NCI-H2227 (cell line): Measurements from ENCODE around the gene DEFB123.
A peak's percentile ranks its signal among the peaks of the same experiment; 100 is the strongest.

Source experiments
- DNase-seq: peaks from one replicate; lab custom pipeline; 2025; ENCODE audit not compliant: unreplicated experiment; lab: John Stamatoyannopoulos, UW

The DEFB123 gene

GRCh38 chr20:31473331-31474096 lies 33.1 kb downstream of the DEFB123 start:
- DNase-seq = no peak

DNA sequence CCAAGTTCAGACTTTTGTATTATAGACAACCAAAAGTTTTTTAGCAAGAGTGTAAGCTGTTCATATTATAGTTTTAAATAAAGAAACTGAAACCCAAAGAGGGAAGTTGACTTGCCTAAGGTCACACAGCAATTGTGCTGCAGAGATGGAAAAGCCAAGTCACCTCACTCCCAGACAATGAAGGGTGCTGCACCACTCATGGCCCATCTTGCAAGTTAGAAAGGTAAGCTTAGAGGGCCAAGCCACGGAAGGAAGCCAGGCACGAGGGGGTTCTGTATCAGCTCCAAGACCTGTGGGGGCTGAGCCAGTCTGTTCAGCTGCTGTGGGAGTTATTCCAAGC lies 33.6 kb downstream of the DEFB123 start:
- no peak for DNase-seq

GRCh38 chr20:31474758-31475427 lies 34.5 kb downstream of the DEFB123 start, which contains the start of the genes DEFB124 and REM1:
DEFB124 (minus strand) TSS chr20:31475127; CDS start chr20:31473013, 2,114 bp downstream.
REM1 (plus strand) TSS chr20:31475288; CDS start chr20:31476446, 1,158 bp downstream.
- DNase-seq = no peak

- DNase-seq = no peak
Measured at GRCh38 chr20:31475472-31476293, 35.3 kb downstream of the DEFB123 start.

DNA sequence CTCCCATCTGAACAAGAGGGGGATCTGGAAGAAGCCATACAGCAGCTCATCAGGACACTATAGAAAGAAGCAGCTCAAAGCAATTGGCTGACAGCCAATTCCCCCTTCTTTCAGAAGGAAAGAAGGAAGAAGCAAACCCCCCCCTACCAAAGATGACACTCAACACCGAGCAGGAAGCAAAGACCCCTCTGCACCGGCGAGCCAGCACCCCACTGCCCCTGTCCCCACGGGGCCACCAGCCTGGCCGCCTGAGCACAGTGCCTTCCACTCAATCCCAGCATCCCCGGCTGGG lies 35.8 kb downstream of the DEFB123 start:
- peak; percentile 14 for DNase-seq

GRCh38 chr20:31476643-31477215 lies 36.3 kb downstream of the DEFB123 start:
- DNase-seq = no peak

- peak; percentile 40 for DNase-seq
Measured at GRCh38 chr20:31484001-31484400, 43.6 kb downstream of the DEFB123 start.

DNA sequence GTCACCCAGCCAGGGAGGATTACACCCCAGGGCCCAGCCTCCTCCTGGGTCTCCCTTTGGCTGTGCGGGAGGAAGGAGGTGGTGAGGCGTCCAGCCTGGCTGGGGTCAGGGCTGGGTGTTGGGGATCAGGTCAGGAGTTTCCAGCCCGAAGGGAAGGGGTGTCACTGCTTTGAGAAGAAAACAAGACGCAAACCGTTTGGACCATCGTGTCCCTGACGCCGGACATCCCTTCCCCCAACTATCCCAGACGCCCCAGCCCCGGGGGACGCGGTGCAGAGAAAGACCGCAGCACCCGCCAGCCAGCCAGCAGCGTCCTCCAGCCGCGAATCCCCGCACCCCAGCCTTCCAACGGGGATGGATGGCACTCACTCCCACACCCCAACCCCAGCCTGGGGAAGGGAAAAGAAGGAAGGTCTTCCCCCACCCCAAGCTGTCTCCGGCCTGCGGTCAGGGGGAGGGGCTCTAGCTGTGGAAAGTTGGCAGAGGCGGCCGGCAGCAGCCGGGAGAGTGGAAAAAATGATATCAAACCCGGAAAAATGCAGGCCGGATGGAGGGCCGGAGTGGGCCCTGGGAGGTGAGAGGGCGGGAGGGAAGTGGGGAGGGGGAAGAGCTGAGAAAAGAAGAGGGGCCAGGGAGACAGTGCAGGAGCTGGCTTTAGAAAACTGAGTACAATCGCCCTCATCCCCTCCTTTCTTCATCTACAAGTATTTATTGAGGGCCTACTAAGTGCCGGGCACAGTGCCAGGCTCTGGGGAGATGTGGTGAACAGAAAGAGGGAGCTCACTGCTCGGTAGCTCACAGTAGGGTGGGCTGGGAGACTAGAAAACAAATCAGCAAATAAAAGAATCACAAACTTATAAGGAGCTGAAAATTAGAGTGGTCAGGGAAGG lies 45.3 kb downstream of the DEFB123 start:
- DNase-seq = no peak

GRCh38 chr20:31488115-31488514 lies 47.7 kb downstream of the DEFB123 start:
- no peak for DNase-seq

- no peak for DNase-seq
Measured at GRCh38 chr20:31489152-31489551, 48.7 kb downstream of the DEFB123 start.

GRCh38 chr20:31490752-31491151 lies 50.3 kb downstream of the DEFB123 start:
- no peak for DNase-seq

DNA sequence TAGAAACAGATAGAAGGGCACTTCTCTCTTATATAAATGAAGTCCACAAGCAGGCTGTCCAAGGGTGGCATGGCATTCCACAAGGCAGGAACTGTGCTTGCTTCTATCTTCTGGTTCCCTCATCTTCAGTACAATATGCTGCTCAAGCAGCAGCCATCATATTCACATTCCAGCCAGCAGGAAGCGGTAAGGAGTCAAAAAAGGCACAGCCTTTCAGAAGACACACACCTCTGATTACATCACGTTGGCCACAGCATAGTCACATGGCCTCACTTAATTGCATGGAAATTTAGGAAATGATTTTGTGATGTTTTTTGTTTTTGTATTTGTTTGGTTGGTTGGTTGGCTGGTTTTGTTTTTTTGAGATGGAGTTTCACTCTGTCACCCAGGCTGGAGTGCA lies 53.7 kb downstream of the DEFB123 start:
- DNase-seq = peak; percentile 19

GRCh38 chr20:31496761-31497295 lies 56.4 kb downstream of the DEFB123 start:
- peak; percentile 20 for DNase-seq

GRCh38 chr20:31497838-31498540 lies 57.6 kb downstream of the DEFB123 start:
- no peak for DNase-seq
